Duodenal mucosa (tissue), 2 donors: ENCODE measurements around the gene DPM1.

Experiments
- H3K27ac ChIP-seq: one replicate; pipeline ENCODE4 v1.7.0; 2013; ENCODE audit warnings: low read depth, low read length
- H3K27me3 ChIP-seq, 2 donors: one replicate each; pipeline ENCODE4 v1.7.0; 2013; ENCODE audit warnings: low read length in 2 of 2, control low read depth in 1 of 2; ENCODE audit not compliant: insufficient read depth in 2 of 2, control insufficient read depth in 1 of 2
- H3K36me3 ChIP-seq, 2 donors: one replicate each; pipeline ENCODE4 v1.7.0; 2013; ENCODE audit warnings: low read length in 2 of 2, control low read depth in 1 of 2; ENCODE audit not compliant: insufficient read depth in 2 of 2, control insufficient read depth in 1 of 2
- H3K4me1 ChIP-seq, 2 donors: one replicate each; pipeline ENCODE4 v1.7.0; 2013; ENCODE audit warnings: low read length in 2 of 2, control low read depth in 1 of 2; ENCODE audit not compliant: insufficient read depth in 2 of 2, control insufficient read depth in 1 of 2
- H3K4me3 ChIP-seq, 2 donors: one replicate each; pipeline ENCODE4 v1.7.0; 2013; ENCODE audit warnings: low read length in 2 of 2, low read depth in 1 of 2
- H3K9ac ChIP-seq, 2 donors: one replicate each; pipeline ENCODE4 v1.7.0; 2013; ENCODE audit warnings: low read length in 2 of 2, low read depth in 1 of 2
- H3K9me3 ChIP-seq, 2 donors: one replicate each; pipeline ENCODE4 v1.7.0; 2013; ENCODE audit warnings: low read length in 2 of 2, control low read depth in 1 of 2; ENCODE audit not compliant: control insufficient read depth in 1 of 2

The DPM1 gene

GRCh38 chr20:50919567-50919966 is 38.8 kb downstream of the DPM1 start:
- no peaks in the 10 kb centered on the region for H3K27me3 ChIP-seq
- no peak overlapping the region for H3K4me3 ChIP-seq
- H3K9ac ChIP-seq = no peak overlapping the region
- peaks cover 17 to 48% of the 10 kb centered on the region in 2 donors for H3K4me1 ChIP-seq
- H3K9me3 ChIP-seq = no peaks in the 10 kb centered on the region
- H3K27ac ChIP-seq = no peak overlapping the region
- peaks cover 0 to 10% of the 10 kb centered on the region in 2 donors for H3K36me3 ChIP-seq

- H3K27ac ChIP-seq = no peak overlapping the region
- no peaks in the 10 kb centered on the region for H3K9me3 ChIP-seq
- peaks cover 0 to 12% of the 10 kb centered on the region in 2 donors for H3K36me3 ChIP-seq
- no peak overlapping the region for H3K9ac ChIP-seq
- peaks cover 14 to 53% of the 10 kb centered on the region in 2 donors for H3K4me1 ChIP-seq
- H3K27me3 ChIP-seq = no peaks in the 10 kb centered on the region
- H3K4me3 ChIP-seq = no peak overlapping the region
Measured at GRCh38 chr20:50918403-50918802, 39.9 kb downstream of the DPM1 start.

GRCh38 chr20:50916934-50917333 is 41.4 kb downstream of the DPM1 start:
- no peaks in the 10 kb centered on the region for H3K9me3 ChIP-seq
- H3K4me1 ChIP-seq = peaks cover 14 to 50% of the 10 kb centered on the region in 2 donors
- H3K27ac ChIP-seq = no peak overlapping the region
- H3K4me3 ChIP-seq = no peak overlapping the region
- peaks cover 0 to 10% of the 10 kb centered on the region in 2 donors for H3K36me3 ChIP-seq
- no peaks in the 10 kb centered on the region for H3K27me3 ChIP-seq
- H3K9ac ChIP-seq = no peak overlapping the region

GRCh38 chr20:50916257-50916656 is 42.1 kb downstream of the DPM1 start:
- Histone ChIP-seq H3K4me3 (no peak overlapping the region), H3K4me1 (peaks cover 21 to 46% of the 10 kb centered on the region in 2 donors), H3K27ac (no peak overlapping the region)

GRCh38 chr20:50915424-50915823 is 42.9 kb downstream of the DPM1 start:
- H3K4me1 ChIP-seq = peaks cover 25 to 40% of the 10 kb centered on the region in 2 donors
- no peak overlapping the region for H3K4me3 ChIP-seq
- no peak overlapping the region for H3K27ac ChIP-seq
- no peaks in the 10 kb centered on the region for H3K27me3 ChIP-seq
- no peak overlapping the region for H3K9ac ChIP-seq
- peaks cover 0 to 10% of the 10 kb centered on the region in 2 donors for H3K36me3 ChIP-seq
- no peaks in the 10 kb centered on the region for H3K9me3 ChIP-seq

More at GRCh38 chr20:50916257-50916656, 42.1 kb downstream of the DPM1 start:
- no peak overlapping the region for H3K9ac ChIP-seq
- H3K27me3 ChIP-seq = no peaks in the 10 kb centered on the region
- H3K9me3 ChIP-seq = no peaks in the 10 kb centered on the region
- peaks cover 0 to 10% of the 10 kb centered on the region in 2 donors for H3K36me3 ChIP-seq

GRCh38 chr20:50913690-50914375 is 44.5 kb downstream of the DPM1 start:
- no peak overlapping the region for H3K4me3 ChIP-seq
- peaks cover 28 to 40% of the 10 kb centered on the region in 2 donors for H3K4me1 ChIP-seq
- no peak overlapping the region for H3K9ac ChIP-seq
- no peaks in the 10 kb centered on the region for H3K27me3 ChIP-seq
- no peak overlapping the region for H3K27ac ChIP-seq
- H3K36me3 ChIP-seq = peaks cover 0 to 5% of the 10 kb centered on the region in 2 donors
- no peaks in the 10 kb centered on the region for H3K9me3 ChIP-seq

- Histone ChIP-seq H3K27ac (no peak overlapping the region), H3K4me1 (peaks cover 25 to 26% of the 10 kb centered on the region in 2 donors)
Measured at GRCh38 chr20:50911716-50912115, 46.6 kb downstream of the DPM1 start.

GRCh38 chr20:50911030-50911429 is 47.3 kb downstream of the DPM1 start:
- Histone ChIP-seq H3K4me1 (peaks cover 18 to 21% of the 10 kb centered on the region in 2 donors), H3K4me3 (no peak overlapping the region), H3K36me3 (peaks cover 0 to 9% of the 10 kb centered on the region in 2 donors), H3K27ac (no peak overlapping the region), H3K9ac (no peak overlapping the region), H3K27me3 (no peaks in the 10 kb centered on the region), H3K9me3 (no peaks in the 10 kb centered on the region)

More at GRCh38 chr20:50911716-50912115, 46.6 kb downstream of the DPM1 start:
- Histone ChIP-seq H3K9ac (no peak overlapping the region), H3K27me3 (no peaks in the 10 kb centered on the region), H3K36me3 (peaks cover 0 to 9% of the 10 kb centered on the region in 2 donors), H3K9me3 (no peaks in the 10 kb centered on the region), H3K4me3 (no peak overlapping the region)

- Histone ChIP-seq H3K27me3 (no peaks in the 10 kb centered on the region), H3K9ac (no peak overlapping the region), H3K9me3 (no peaks in the 10 kb centered on the region), H3K36me3 (peaks cover 0 to 9% of the 10 kb centered on the region in 2 donors), H3K27ac (no peak overlapping the region), H3K4me3 (no peak overlapping the region), H3K4me1 (peaks cover 9 to 17% of the 10 kb centered on the region in 2 donors)
Measured at GRCh38 chr20:50909413-50909812, 48.9 kb downstream of the DPM1 start.

- peaks cover 3 to 5% of the 10 kb centered on the region in 2 donors for H3K4me1 ChIP-seq
- no peaks in the 10 kb centered on the region for H3K27me3 ChIP-seq
- no peak overlapping the region for H3K27ac ChIP-seq
- H3K36me3 ChIP-seq = peaks cover 18 to 46% of the 10 kb centered on the region in 2 donors
- H3K9ac ChIP-seq = no peak overlapping the region
- H3K4me3 ChIP-seq = no peak overlapping the region
- no peaks in the 10 kb centered on the region for H3K9me3 ChIP-seq
Measured at GRCh38 chr20:50904067-50904570, 54.2 kb downstream of the DPM1 start.
